Muscle layer of colon (tissue), 2 donors: ENCODE data around the gene OR52N2.

Experiments
- H3K27ac ChIP-seq: one replicate; pipeline ENCODE4 v1.7.0; 2013; ENCODE audit warnings: low read depth, mild to moderate bottlenecking, low read length, moderate library complexity
- H3K27me3 ChIP-seq, 2 donors: one replicate each; pipeline ENCODE4 v1.7.0; 2013; ENCODE audit warnings: low read length in 2 of 2, mild to moderate bottlenecking in 2 of 2; ENCODE audit not compliant: insufficient read depth in 2 of 2, control insufficient read depth in 1 of 2
- H3K36me3 ChIP-seq: one replicate; pipeline ENCODE4 v1.7.0; 2013; ENCODE audit warnings: mild to moderate bottlenecking, low read length; ENCODE audit not compliant: insufficient read depth
- H3K4me1 ChIP-seq: one replicate; pipeline ENCODE4 v1.7.0; 2013; ENCODE audit warnings: mild to moderate bottlenecking, low read length; ENCODE audit not compliant: insufficient read depth
- H3K4me3 ChIP-seq, 2 donors: one replicate each; pipeline ENCODE4 v1.7.0; 2013; ENCODE audit warnings: low read length in 2 of 2, low read depth in 1 of 2, mild to moderate bottlenecking in 1 of 2, moderate library complexity in 1 of 2
- H3K9ac ChIP-seq: one replicate; pipeline ENCODE4 v1.7.0; 2013; ENCODE audit warnings: low read length
- H3K9me3 ChIP-seq: one replicate; pipeline ENCODE4 v1.7.0; 2013; ENCODE audit warnings: mild to moderate bottlenecking, low read length
- donor health status: abdominal sarcoma.
- donor health status: Adenocarcinoma of cecum.

The OR52N2 gene

DNA sequence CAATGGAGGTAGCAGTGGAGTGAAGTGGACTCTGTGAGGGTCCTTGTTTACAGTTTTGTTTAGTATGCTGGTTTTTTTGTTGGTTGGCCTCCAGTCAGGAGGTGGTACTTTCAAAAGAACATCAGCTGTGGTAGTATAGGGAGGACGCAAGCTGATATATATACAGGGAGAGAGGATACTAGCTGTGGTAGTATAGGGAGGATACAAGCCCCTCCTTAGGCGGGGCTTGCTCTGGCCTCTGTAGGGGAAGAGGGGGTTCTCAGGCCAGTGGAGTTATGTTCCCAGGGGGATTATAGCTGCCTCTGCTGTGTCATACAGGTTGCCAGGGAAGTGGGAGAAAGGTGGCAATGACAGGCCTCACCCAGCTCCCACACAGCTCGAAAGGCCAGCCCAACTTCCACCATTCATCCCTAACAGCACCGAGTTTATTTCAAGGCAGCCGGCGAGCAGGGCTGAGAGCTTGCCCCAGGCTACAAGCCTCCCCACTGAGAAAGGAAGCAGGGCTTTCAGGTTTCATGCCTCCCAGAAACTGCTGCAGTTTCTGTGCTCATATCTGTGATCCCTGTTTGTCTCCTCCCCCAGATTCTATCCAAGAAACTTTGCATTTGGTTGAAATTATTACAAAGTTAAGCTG is 22.6 kb downstream of the OR52N2 start:
- H3K27me3 ChIP-seq, result no peaks in the 10 kb centered on the region
- no peaks in the 10 kb centered on the region for H3K4me1 ChIP-seq
- no peaks in the 10 kb centered on the region for H3K36me3 ChIP-seq
- no peaks in the 10 kb centered on the region for H3K9me3 ChIP-seq
- no peak overlapping the region for H3K27ac ChIP-seq
- H3K9ac ChIP-seq, result no peak overlapping the region
- H3K4me3 ChIP-seq, result no peak overlapping the region

DNA sequence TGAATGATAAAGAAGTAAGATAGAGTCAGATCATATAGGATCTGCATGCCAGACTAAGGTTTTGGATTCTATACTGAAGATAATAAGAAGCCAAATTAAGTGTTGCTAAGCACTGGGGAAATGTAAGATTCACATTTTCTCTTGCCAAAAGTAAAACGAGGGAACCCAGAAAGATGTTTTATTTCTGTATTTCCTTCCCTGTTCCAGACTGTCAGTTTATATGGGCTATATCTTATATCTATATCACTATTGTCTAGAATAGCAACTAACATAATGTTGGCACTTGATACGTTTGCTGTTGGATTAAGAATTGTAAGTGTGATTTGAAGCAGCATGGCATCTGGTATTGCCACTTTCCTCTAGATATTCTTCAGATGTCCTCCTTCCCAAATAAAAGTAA is 24.7 kb downstream of the OR52N2 start:
- H3K4me3 ChIP-seq, result no peak overlapping the region
- no peaks in the 10 kb centered on the region for H3K36me3 ChIP-seq
- no peaks in the 10 kb centered on the region for H3K27me3 ChIP-seq
- H3K27ac ChIP-seq, result no peak overlapping the region
- H3K9me3 ChIP-seq, result no peaks in the 10 kb centered on the region
- no peaks in the 10 kb centered on the region for H3K4me1 ChIP-seq
- H3K9ac ChIP-seq, result no peak overlapping the region

DNA sequence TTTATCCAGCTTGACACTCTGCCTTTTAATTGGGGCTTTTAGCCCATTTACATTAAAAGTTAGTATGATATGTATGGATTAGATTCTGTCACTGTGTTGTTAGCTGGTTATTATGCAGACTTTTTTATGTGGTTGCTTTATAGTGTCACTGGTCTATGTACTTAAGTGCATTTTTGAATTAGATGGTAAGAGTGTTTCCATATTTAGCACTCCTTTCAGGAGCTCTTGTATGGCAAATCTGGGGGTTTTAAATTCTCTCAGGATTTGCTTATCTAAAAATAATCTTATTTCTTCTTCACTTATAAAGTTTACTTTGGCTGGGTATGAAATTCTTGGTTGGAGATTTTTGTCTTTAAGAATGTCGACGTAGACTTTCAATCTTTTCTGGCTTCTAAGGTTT is 29.0 kb downstream of the OR52N2 start:
- Histone ChIP-seq H3K36me3 (no peaks in the 10 kb centered on the region), H3K4me1 (no peaks in the 10 kb centered on the region)

GRCh38 chr11:5841797-5842196 is 33.1 kb downstream of the OR52N2 start, which contains the start of gene OR52E6:
Gene OR52E6, minus strand, starts transcription at chr11:5841897. Its CDS starts 0 bp downstream, at chr11:5841897.
- H3K4me3 ChIP-seq, result no peak within 1 kb of the TSS
- H3K27me3 ChIP-seq, result no peaks in the 10 kb centered on the region
- no peak within 1 kb of the TSS for H3K27ac ChIP-seq
- no peaks in the 10 kb centered on the region for H3K36me3 ChIP-seq
- no peak within 1 kb of the TSS for H3K9ac ChIP-seq
- H3K4me1 ChIP-seq, result no peaks in the 10 kb centered on the region
- H3K9me3 ChIP-seq, result no peaks in the 10 kb centered on the region

More for the DNA sequence above, 29.0 kb downstream of the OR52N2 start:
- H3K9ac ChIP-seq, result no peak overlapping the region
- no peak overlapping the region for H3K27ac ChIP-seq
- H3K4me3 ChIP-seq, result no peak overlapping the region
- no peaks in the 10 kb centered on the region for H3K27me3 ChIP-seq
- H3K9me3 ChIP-seq, result no peaks in the 10 kb centered on the region

DNA sequence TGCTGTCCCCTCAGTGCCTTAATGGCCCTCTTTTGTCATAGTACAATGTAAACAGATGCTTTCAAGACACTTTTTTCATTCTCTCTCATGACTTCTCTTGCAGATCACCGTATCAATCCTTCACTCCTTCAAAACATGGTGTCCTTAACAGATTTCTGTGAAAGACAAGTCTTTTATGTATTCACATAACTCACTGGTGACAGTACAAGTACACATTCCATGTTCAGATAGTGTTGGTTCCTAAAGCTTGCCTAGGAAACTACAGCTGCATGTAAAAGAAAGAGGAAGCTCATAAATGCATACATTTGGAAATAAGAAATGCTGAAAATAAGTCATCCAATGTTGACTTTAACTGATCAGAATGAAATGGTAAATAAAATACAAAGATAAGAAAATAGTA is 38.0 kb downstream of the OR52N2 start:
- no peak overlapping the region for H3K9ac ChIP-seq
- H3K4me1 ChIP-seq, result no peaks in the 10 kb centered on the region
- no peak overlapping the region for H3K27ac ChIP-seq
- H3K36me3 ChIP-seq, result no peaks in the 10 kb centered on the region
- H3K4me3 ChIP-seq, result no peak overlapping the region
- no peaks in the 10 kb centered on the region for H3K27me3 ChIP-seq
- H3K9me3 ChIP-seq, result no peaks in the 10 kb centered on the region

DNA sequence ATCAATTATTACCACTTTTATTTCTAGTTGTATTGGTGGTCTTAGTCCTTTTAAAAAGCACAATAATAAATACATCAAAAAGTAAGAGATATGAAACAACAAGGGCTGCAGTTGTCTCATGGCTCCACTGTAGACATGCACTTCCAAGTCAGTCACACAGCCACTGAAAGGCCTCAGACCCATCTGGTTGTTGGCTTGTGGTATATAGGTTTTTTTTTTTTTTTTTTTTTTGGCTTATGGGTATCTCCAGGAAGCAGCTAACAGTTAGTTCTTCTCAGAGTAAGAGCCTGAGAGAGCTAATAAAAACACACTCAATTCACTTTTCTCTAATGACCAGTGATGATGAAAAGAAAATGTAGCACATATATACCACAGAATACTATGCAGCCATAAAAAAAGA is 39.0 kb downstream of the OR52N2 start:
- Histone ChIP-seq H3K36me3 (no peaks in the 10 kb centered on the region), H3K9ac (no peak overlapping the region), H3K27me3 (no peaks in the 10 kb centered on the region), H3K4me1 (no peaks in the 10 kb centered on the region), H3K27ac (no peak overlapping the region), H3K4me3 (no peak overlapping the region), H3K9me3 (no peaks in the 10 kb centered on the region)

DNA sequence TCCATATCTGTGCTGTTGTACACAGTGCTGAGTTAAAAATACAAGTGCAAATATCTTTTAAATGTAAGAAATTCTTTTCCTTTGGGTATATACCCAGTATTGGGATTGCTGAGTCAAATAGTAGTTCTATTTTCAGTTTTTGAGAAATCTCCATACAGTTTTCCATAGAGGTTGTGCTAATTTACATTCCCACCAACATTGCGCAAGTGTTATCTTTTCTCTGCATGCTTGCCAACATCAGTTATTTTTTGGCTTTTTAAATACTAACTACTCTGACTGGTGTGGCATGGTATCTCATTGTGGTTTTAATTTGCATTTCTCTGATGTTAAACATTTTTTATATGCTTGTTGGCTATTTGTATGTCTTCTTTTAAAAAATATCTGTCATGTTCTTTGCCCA is 42.3 kb downstream of the OR52N2 start:
- no peaks in the 10 kb centered on the region for H3K36me3 ChIP-seq
- H3K9me3 ChIP-seq, result no peaks in the 10 kb centered on the region
- no peaks in the 10 kb centered on the region for H3K4me1 ChIP-seq
- H3K27ac ChIP-seq, result no peak overlapping the region
- no peaks in the 10 kb centered on the region for H3K27me3 ChIP-seq
- H3K4me3 ChIP-seq, result no peak overlapping the region
- no peak overlapping the region for H3K9ac ChIP-seq

GRCh38 chr11:5857590-5857989 is 48.9 kb downstream of the OR52N2 start, which contains the start of gene OR52E8:
Gene OR52E8, minus strand, starts transcription at chr11:5857690. Its CDS starts 0 bp downstream, at chr11:5857690.
- Histone ChIP-seq H3K27me3 (no peaks in the 10 kb centered on the region), H3K9ac (no peak within 1 kb of the TSS), H3K9me3 (no peaks in the 10 kb centered on the region), H3K27ac (no peak within 1 kb of the TSS), H3K4me1 (no peaks in the 10 kb centered on the region), H3K4me3 (no peak within 1 kb of the TSS), H3K36me3 (no peaks in the 10 kb centered on the region)

- H3K27me3 ChIP-seq, result no peaks in the 10 kb centered on the region
- H3K36me3 ChIP-seq, result no peaks in the 10 kb centered on the region
- H3K4me3 ChIP-seq, result no peak overlapping the region
- H3K9me3 ChIP-seq, result no peaks in the 10 kb centered on the region
- H3K9ac ChIP-seq, result no peak overlapping the region
- H3K27ac ChIP-seq, result no peak overlapping the region
- no peaks in the 10 kb centered on the region for H3K4me1 ChIP-seq
Observed at GRCh38 chr11:5865826-5866225, 57.1 kb downstream of the OR52N2 start.
